ENCODE data around the gene LIPC. TPM values are rescaled to one million over a fixed set of nuclear protein-coding genes. Genes with fewer than 3 reads are reported as not detected.

LIPC gene
- polyA plus RNA-seq, 1 of the 3 experiments (the other 2 are of a cell fraction), result not detected

GRCh38 chr15:58517252-58517681 is 85.5 kb downstream of the LIPC start:
- DNase-seq, result no peak
- Histone ChIP-seq H4K20me1 (ENCODE audit: insufficient read depth) (no peaks in the 10 kb centered on the region), H3K4me3 (ENCODE audit: low read depth in 2 of 2, low read length in 1 of 2) (no peak overlapping the region), H3K9ac (no peak overlapping the region), H3K4me1 (ENCODE audit: control insufficient read depth in 1 of 2, insufficient read depth in 2 of 2, low read depth in 1 of 2, low read length in 1 of 2) (peaks cover 7 to 9% of the 10 kb centered on the region in 2 experiments; a peak in 2 of 4 replicates), H2AFZ (ENCODE audit: low read depth) (no peak overlapping the region), H3K79me2 (ENCODE audit: insufficient read depth) (no peaks in the 10 kb centered on the region), H3K9me3 (no peaks in the 10 kb centered on the region), H3K27ac (ENCODE audit: low read depth in 2 of 2, low read length in 1 of 2) (no peak overlapping the region), H3K36me3 (replicated peaks in 1 of 2; ENCODE audit: control insufficient read depth in 1 of 2, insufficient read depth in 2 of 2, low read length in 1 of 2) (no peaks in the 10 kb centered on the region), H3K27me3 (ENCODE audit: insufficient read depth) (no peaks in the 10 kb centered on the region), H3K4me2 (no peak overlapping the region), H3K9me2 (no peaks in the 10 kb centered on the region), H3F3A (replicated peaks; ENCODE audit: insufficient read depth) (no peaks in the 10 kb centered on the region)
- 62% methylated on average over 3 of the region's 3 CpGs for WGBS (ENCODE audit: low lambda C conversion rate)
- TF ChIP-seq ZBTB33 (IDR thresholded peaks at IDR 0.05; ENCODE audit: borderline replicate concordance, low read depth), result no peak
- TF ChIP-seq SIN3A (IDR thresholded peaks at IDR 0.05; ENCODE audit: borderline replicate concordance, low read depth, low read length), result no peak
- TF ChIP-seq, protein P1, sequence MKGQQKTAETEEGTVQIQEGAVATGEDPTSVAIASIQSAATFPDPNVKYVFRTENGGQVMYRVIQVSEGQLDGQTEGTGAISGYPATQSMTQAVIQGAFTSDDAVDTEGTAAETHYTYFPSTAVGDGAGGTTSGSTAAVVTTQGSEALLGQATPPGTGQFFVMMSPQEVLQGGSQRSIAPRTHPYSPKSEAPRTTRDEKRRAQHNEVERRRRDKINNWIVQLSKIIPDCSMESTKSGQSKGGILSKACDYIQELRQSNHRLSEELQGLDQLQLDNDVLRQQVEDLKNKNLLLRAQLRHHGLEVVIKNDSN (IDR thresholded peaks at IDR 0.05; ENCODE audit: borderline replicate concordance, low read depth), result no peak
- TF ChIP-seq USF2 (IDR thresholded peaks at IDR 0.05; ENCODE audit: borderline replicate concordance, low read depth, low read length), result no peak
- TF ChIP-seq GABPA (IDR thresholded peaks at IDR 0.05; ENCODE audit: low read depth), result no peak
- TF ChIP-seq YY1 (IDR thresholded peaks at IDR 0.05; ENCODE audit: low read depth), result no peak
- TF ChIP-seq FOSL2 (IDR thresholded peaks at IDR 0.05; ENCODE audit: borderline replicate concordance, low read depth), result no peak
- no peak for TF ChIP-seq POLR2AphosphoS5 (IDR thresholded peaks at IDR 0.05; ENCODE audit: low read depth, low read length)
- no peak for TF ChIP-seq FOXJ3 (CRISPR knock-in tag; IDR thresholded peaks at IDR 0.05)
- POLR2A ChIA-PET, result no interaction called here
- CTCF ChIA-PET, result interaction anchor here (1.0 kb wide), 1 partner anchor 45 kb away, joined by 3 read pairs; no protein-coding TSS in a partner anchor

GRCh38 chr15:58517682-58518525 is 86.1 kb downstream of the LIPC start:
- Histone ChIP-seq H3K9ac (no peak overlapping the region), H3K36me3 (replicated peaks in 1 of 2; ENCODE audit: control insufficient read depth in 1 of 2, insufficient read depth in 2 of 2, low read length in 1 of 2) (no peaks in the 10 kb centered on the region), H3K4me1 (ENCODE audit: control insufficient read depth in 1 of 2, insufficient read depth in 2 of 2, low read depth in 1 of 2, low read length in 1 of 2) (peaks cover 7 to 9% of the 10 kb centered on the region in 2 experiments; a peak in 2 of 4 replicates), H3K79me2 (ENCODE audit: insufficient read depth) (no peaks in the 10 kb centered on the region), H3K27me3 (ENCODE audit: insufficient read depth) (no peaks in the 10 kb centered on the region), H3F3A (replicated peaks; ENCODE audit: insufficient read depth) (no peaks in the 10 kb centered on the region), H3K4me2 (no peak overlapping the region), H3K9me3 (no peaks in the 10 kb centered on the region), H3K27ac (ENCODE audit: low read depth in 2 of 2, low read length in 1 of 2) (no peak overlapping the region), H3K9me2 (no peaks in the 10 kb centered on the region), H4K20me1 (ENCODE audit: insufficient read depth) (no peaks in the 10 kb centered on the region), H2AFZ (ENCODE audit: low read depth) (no peak overlapping the region), H3K4me3 (ENCODE audit: low read depth in 2 of 2, low read length in 1 of 2) (no peak overlapping the region)
- POLR2A ChIA-PET, result no interaction called here
- DNase-seq, result no peak
- CTCF ChIA-PET, result interaction anchor here (1.0 kb wide), 1 partner anchor 46 kb away, joined by 3 read pairs; no protein-coding TSS in a partner anchor
- WGBS (ENCODE audit: low lambda C conversion rate), result 77% methylated on average over 9 of the region's 9 CpGs
- no peak for TF ChIP-seq NFIC (IDR thresholded peaks at IDR 0.05; ENCODE audit: borderline replicate concordance)
- no peak for TF ChIP-seq CHD2 (IDR thresholded peaks at IDR 0.05; ENCODE audit: low read length, partially characterized antibody)
- TF ChIP-seq MEF2A (IDR thresholded peaks at IDR 0.05; ENCODE audit: borderline replicate concordance, low read depth), result no peak
- TF ChIP-seq ELF1 (IDR thresholded peaks at IDR 0.05), result no peak
- TF ChIP-seq, protein P1 (IDR thresholded peaks at IDR 0.05; ENCODE audit: borderline replicate concordance, low read depth), result no peak
- TF ChIP-seq YY1 (IDR thresholded peaks at IDR 0.05; ENCODE audit: low read depth), result no peak
- TF ChIP-seq JUND (IDR thresholded peaks at IDR 0.05), result no peak
- no peak for TF ChIP-seq FOXJ3 (CRISPR knock-in tag; IDR thresholded peaks at IDR 0.05)
- no peak for TF ChIP-seq GABPA (IDR thresholded peaks at IDR 0.05; ENCODE audit: low read depth)
- TF ChIP-seq, protein P2, sequence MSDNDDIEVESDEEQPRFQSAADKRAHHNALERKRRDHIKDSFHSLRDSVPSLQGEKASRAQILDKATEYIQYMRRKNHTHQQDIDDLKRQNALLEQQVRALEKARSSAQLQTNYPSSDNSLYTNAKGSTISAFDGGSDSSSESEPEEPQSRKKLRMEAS (IDR thresholded peaks at IDR 0.05; ENCODE audit: low read depth), result no peak
- no peak for TF ChIP-seq CTCF (IDR thresholded peaks at IDR 0.05)
- no peak for TF ChIP-seq TAF1 (IDR thresholded peaks at IDR 0.05; ENCODE audit: borderline replicate concordance, low read depth, low read length)
- TF ChIP-seq MXI1 (IDR thresholded peaks at IDR 0.05; ENCODE audit: low read depth, low read length), result no peak
